ENCODE measurements around the gene LTA. TPM values are rescaled to one million over a fixed set of nuclear protein-coding genes. Genes with fewer than 3 reads are reported as not detected.

The LTA gene
- total RNA-seq, 4 donors from 2014 or later: 0.30 TPM; not detected in 3

- Histone ChIP-seq H3K4me3 (no peak overlapping the region), H3K9me3 (no peaks in the 10 kb centered on the region), H3K27ac (no peak overlapping the region), H3K4me1 (peaks cover 6 to 9% of the 10 kb centered on the region in 2 donors), H3K27me3 (no peaks in the 10 kb centered on the region), H3K36me3 (no peaks in the 10 kb centered on the region)
- TF ChIP-seq POLR2A (IDR thresholded peaks at IDR 0.05): no peak
- TF ChIP-seq CTCF (IDR thresholded peaks at IDR 0.05): no peak
- DNase-seq: no peak
- intact Hi-C loops (cut with DNase I; ENCODE audit: low total_unique reads): no loop called here
Measured at GRCh38 chr6:31543639-31544038, 28.4 kb upstream of the LTA start.

DNA sequence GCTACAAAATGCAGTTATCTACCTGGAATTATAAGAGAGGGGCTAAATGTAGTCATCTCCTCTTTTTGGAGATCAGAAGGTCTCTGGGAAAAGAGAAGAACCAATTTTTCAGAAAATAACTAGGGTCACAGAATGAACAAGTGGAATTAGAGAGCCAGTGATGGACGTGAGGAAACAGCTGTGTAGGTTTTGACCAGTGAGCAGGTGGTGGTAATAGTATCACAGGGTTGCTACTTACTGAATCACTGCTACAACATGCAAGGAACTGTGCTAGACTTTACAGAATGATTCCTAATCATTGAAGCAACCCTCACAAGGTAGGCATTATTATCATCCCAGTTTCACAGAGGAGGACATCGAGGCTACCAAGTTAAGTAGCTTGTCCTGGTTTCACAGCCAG is 27.4 kb upstream of the LTA start:
- peaks cover 6 to 9% of the 10 kb centered on the region in 2 donors for H3K4me1 ChIP-seq
- TF ChIP-seq POLR2A (IDR thresholded peaks at IDR 0.05) (no peak), CTCF (IDR thresholded peaks at IDR 0.05) (no peak)
- no peak overlapping the region for H3K4me3 ChIP-seq
- no peak overlapping the region for H3K27ac ChIP-seq
- H3K9me3 ChIP-seq: no peaks in the 10 kb centered on the region
- no peaks in the 10 kb centered on the region for H3K27me3 ChIP-seq
- no peaks in the 10 kb centered on the region for H3K36me3 ChIP-seq
- intact Hi-C loops (cut with DNase I; ENCODE audit: low total_unique reads): loop anchor here (5.0 kb wide), 1 partner anchor 53 kb away; no protein-coding TSS in a partner anchor
- DNase-seq: no peak

GRCh38 chr6:31545291-31545690 is 26.8 kb upstream of the LTA start:
- DNase-seq: no peak
- H3K9me3 ChIP-seq: no peaks in the 10 kb centered on the region
- H3K4me1 ChIP-seq: peaks cover 1 to 4% of the 10 kb centered on the region in 2 donors
- H3K27ac ChIP-seq: no peak overlapping the region
- H3K4me3 ChIP-seq: no peak overlapping the region
- no peaks in the 10 kb centered on the region for H3K27me3 ChIP-seq
- no peak for TF ChIP-seq POLR2A (IDR thresholded peaks at IDR 0.05)
- TF ChIP-seq CTCF (IDR thresholded peaks at IDR 0.05): no peak
- intact Hi-C loops (cut with DNase I; ENCODE audit: low total_unique reads): loop anchor here (5.0 kb wide), 1 partner anchor 52 kb away; no protein-coding TSS in a partner anchor
- H3K36me3 ChIP-seq: no peaks in the 10 kb centered on the region

DNA sequence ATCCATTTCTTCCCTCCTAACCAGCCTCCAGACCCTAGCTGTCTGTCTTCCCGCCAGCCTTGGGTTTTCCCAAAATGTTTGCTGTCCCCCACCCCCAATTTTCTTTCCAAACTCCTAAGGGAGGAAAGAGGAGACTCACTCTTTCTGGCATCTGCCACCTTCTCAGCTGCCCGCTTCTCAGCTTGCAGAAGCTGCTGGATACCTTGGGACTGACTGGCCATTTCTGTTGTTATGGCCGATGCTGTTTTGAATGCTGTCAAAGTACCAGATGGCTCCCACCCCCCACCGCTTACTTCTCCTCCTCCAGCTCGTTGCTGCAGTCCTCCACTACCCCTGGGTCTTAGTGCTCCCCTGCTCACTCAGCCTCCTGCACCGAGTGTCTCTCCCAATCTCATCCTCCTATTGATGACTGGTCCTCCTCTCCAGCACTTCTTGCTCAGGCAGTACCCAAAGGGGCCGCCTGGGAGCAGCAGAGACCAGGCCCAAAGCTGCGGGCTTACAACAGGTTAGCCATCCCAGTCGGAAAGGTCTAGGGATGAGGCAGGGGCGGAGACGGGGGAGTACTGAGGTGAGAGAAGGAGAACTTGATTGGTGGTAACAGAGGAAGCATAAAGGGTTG is 25.6 kb upstream of the LTA start, which contains the start of gene ATP6V1G2:
TSS of gene ATP6V1G2 (minus strand) at position 270 of the 619 bp plus-strand sequence. CDS start at position 221, 49 bp downstream.
- Histone ChIP-seq H3K27me3 (no peaks in the 10 kb centered on the region), H3K9me3 (no peaks in the 10 kb centered on the region), H3K36me3 (no peaks in the 10 kb centered on the region), H3K4me1 (peaks cover 0 to 3% of the 10 kb centered on the region in 2 donors), H3K27ac (peak within 1 kb of the TSS; percentile 84 to 95), H3K4me3 (peak within 1 kb of the TSS; percentile 34 to 42)
- DNase-seq: peak; percentile 89 to 91
- TF ChIP-seq POLR2A (IDR thresholded peaks at IDR 0.05): peak in 1 of 2 donors; percentile 39
- TF ChIP-seq CTCF (IDR thresholded peaks at IDR 0.05): peak; percentile 98 to 99 (median 99)
- intact Hi-C loops (cut with DNase I; ENCODE audit: low total_unique reads): loop anchor here (5.0 kb wide), 1 partner anchor 51 kb away; no protein-coding TSS in a partner anchor

DNA sequence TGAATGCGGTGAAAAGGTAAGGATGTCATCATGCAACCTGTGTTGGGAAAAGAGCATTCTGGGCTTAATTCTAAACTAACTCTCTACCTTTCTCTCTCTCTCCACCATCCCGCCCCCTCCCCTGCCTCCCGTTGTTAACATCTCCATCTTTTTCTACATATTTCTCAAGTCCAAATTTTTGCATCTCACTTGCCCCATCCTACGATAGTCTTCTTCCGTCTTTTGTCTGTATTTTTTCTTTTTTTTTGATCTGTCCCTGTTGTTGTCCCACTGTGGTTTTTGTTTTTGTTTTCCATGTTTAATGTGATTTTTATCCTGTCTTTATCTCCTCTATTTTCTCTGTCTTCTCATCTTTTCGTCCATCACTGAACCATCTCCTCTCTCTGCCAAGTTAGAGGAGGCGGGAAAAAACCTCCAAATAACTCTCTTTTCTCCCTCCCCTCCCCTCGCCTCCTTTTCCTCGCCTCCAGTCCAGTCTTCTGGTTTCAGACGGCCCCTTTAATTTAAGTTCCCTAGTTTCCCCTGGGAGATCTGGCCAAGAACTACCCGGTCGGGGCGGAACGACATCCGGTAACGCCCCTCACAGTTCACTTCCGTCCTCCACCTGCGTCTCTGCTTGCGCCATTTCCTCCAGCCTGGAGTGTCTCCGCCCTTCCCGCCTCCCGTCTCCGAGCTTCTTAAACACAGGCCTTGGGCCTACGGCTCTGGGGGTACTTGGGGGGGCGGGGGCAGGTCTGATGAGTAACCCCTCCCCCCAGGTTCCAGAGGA is 24.9 kb upstream of the LTA start, which contains the start of gene NFKBIL1:
TSS of gene NFKBIL1 (plus strand) at position 651 of the 769 bp plus-strand sequence. CDS start at position 738, 87 bp downstream.
- intact Hi-C loops (cut with DNase I; ENCODE audit: low total_unique reads): loop anchor here (5.0 kb wide), 1 partner anchor 50 kb away; no protein-coding TSS in a partner anchor
- peaks cover 0 to 3% of the 10 kb centered on the region in 2 donors for H3K4me1 ChIP-seq

More for the DNA sequence above, 24.9 kb upstream of the LTA start, which contains the start of gene NFKBIL1:
- Histone ChIP-seq H3K9me3 (no peaks in the 10 kb centered on the region), H3K27me3 (no peaks in the 10 kb centered on the region), H3K36me3 (no peaks in the 10 kb centered on the region), H3K27ac (peak within 1 kb of the TSS; percentile 84 to 95), H3K4me3 (peak within 1 kb of the TSS; percentile 34 to 42)
- DNase-seq: peak; percentile 96 to 97
- TF ChIP-seq POLR2A (IDR thresholded peaks at IDR 0.05) (peak; percentile 65 to 77), CTCF (IDR thresholded peaks at IDR 0.05) (peak in 2 of 4 experiments; percentile 24 to 29)

Data from uterus (tissue), 4 donors.